K562 (cell line): ENCODE measurements around the gene ACTRT2. TPM values are rescaled to one million over a fixed set of nuclear protein-coding genes. Genes with fewer than 3 reads are reported as not detected.

ENCODE experiments used
- ATAC-seq: fragments of 200-7000 bp; cut with Tn5 transposase; 3 replicates; pipeline ENCODE4 v1.9.1; 2020; ENCODE audit warnings: moderate library complexity
- BruUV-seq: library from RNA; stranded (reverse); fragments of 400-500 nt; replicated peaks from 2 replicates; lab custom pipeline; 2021; lab: Mats Ljungman, UMichigan
- CTCF ChIA-PET: fragments of 300-600 bp; formaldehyde crosslinking; extraction: SDS; loops from one replicate; lab custom pipeline; 2021; ENCODE audit warnings: low intra/inter-chr PET ratio; lab: Yijun Ruan, JAX
- POLR2A ChIA-PET: fragments of 300-600, 350-650 bp; sonication (Branson Sonifier 250); formaldehyde crosslinking; extraction: SDS; loops from one replicate; lab custom pipeline; 2021; ENCODE audit warnings: antibody characterized with exemption, inconsistent platforms; lab: Yijun Ruan, JAX
- DNase-seq, 4 experiments: peaks; one replicate each; pipeline versions ENCODE4 v3.0.0 to v3.0.0-alpha.2; 2011 to 2018; ENCODE audit warnings: low spot score in 3 of 4, mixed read lengths in 3 of 4; ENCODE audit errors: extremely low read depth in 1 of 4
- FAIRE-seq: peaks from 2 replicates; lab custom pipeline; 2011; peaks lifted over from hg19 to GRCh38; lab: Jason Lieb, UNC
- H2AFZ ChIP-seq: 2 replicates; pipeline ENCODE4 v1.6.0; 2011; ENCODE audit warnings: low read depth, low read length, control low read depth, inconsistent platforms
- H3K27ac ChIP-seq: fragments of 200-600 bp; 3 replicates; pipeline ENCODE4 v1.8.0; 2011; ENCODE audit warnings: low read depth, mild to moderate bottlenecking, control low read depth, inconsistent platforms, low read length, moderate library complexity, mixed read lengths; ENCODE audit errors: extremely low read depth
- H3K27me3 ChIP-seq, 2 experiments: fragments of 300-600 bp in 1 of 2; 2 replicates in 1 of 2; 3 replicates in 1 of 2; pipeline versions ENCODE4 v1.6.0 to v1.8.0; 2011; ENCODE audit warnings: inconsistent platforms in 2 of 2, low read length in 2 of 2, mild to moderate bottlenecking in 1 of 2, mixed read lengths in 1 of 2, moderate library complexity in 1 of 2; ENCODE audit not compliant: control insufficient read depth in 2 of 2, insufficient read depth in 2 of 2
- H3K36me3 ChIP-seq: fragments of 300-600 bp; 3 replicates; pipeline ENCODE4 v1.8.0; 2011; ENCODE audit warnings: mild to moderate bottlenecking, low read length, inconsistent platforms; ENCODE audit not compliant: control insufficient read depth, insufficient read depth
- H3K4me1 ChIP-seq, 2 experiments: fragments of 200-600 bp in 1 of 2; replicated peaks in 1 of 2; 2 replicates in 1 of 2; 3 replicates in 1 of 2; pipeline versions ENCODE4 v1.5.1 to v1.8.0; 2011; ENCODE audit warnings: inconsistent platforms in 2 of 2, low read length in 2 of 2, mild to moderate bottlenecking in 1 of 2, mixed read lengths in 1 of 2, moderate library complexity in 1 of 2; ENCODE audit not compliant: control insufficient read depth in 2 of 2, insufficient read depth in 2 of 2
- H3K4me2 ChIP-seq: 2 replicates; pipeline ENCODE4 v1.6.1; 2011; ENCODE audit warnings: low read length, control low read depth, inconsistent platforms, mixed read lengths; ENCODE audit not compliant: insufficient read depth
- H3K4me3 ChIP-seq: fragments of 200-600 bp; sonication (generic), shearing (Covaris generic); 2 replicates; pipeline ENCODE4 v1.5.1; 2016; ENCODE audit warnings: control low read depth, inconsistent platforms
- H3K79me2 ChIP-seq: fragments of 200-600 bp; 3 replicates; pipeline ENCODE4 v1.8.0; 2011; ENCODE audit warnings: low read length, inconsistent platforms; ENCODE audit not compliant: control insufficient read depth, insufficient read depth
- H3K9ac ChIP-seq, 2 experiments: 2 replicates each; pipeline versions ENCODE4 v1.6.0 to v1.6.1; 2011; ENCODE audit warnings: low read depth in 2 of 2, low read length in 2 of 2, control low read depth in 1 of 2, inconsistent platforms in 1 of 2, mild to moderate bottlenecking in 1 of 2, mixed read lengths in 1 of 2; ENCODE audit not compliant: insufficient read depth in 1 of 2
- H3K9me1 ChIP-seq: one replicate; pipeline ENCODE4 v1.6.0; 2011; ENCODE audit warnings: inconsistent platforms, mild to moderate bottlenecking, low read length, moderate library complexity; ENCODE audit not compliant: control insufficient read depth, insufficient read depth
- H3K9me3 ChIP-seq: replicated peaks from 2 replicates; pipeline ENCODE4 v1.5.1; 2011; ENCODE audit warnings: low read depth, low read length, inconsistent platforms; ENCODE audit not compliant: control insufficient read depth, insufficient read depth
- H4K20me1 ChIP-seq: replicated peaks from 2 replicates; pipeline ENCODE4 v1.6.1; 2011; ENCODE audit warnings: low read length, inconsistent platforms, mixed read lengths; ENCODE audit not compliant: control insufficient read depth, insufficient read depth
- GTF3C2 ChIP-seq: IDR thresholded peaks from 3 replicates; pipeline ENCODE4 v1.6.1; 2011; ENCODE audit warnings: borderline replicate concordance, mild to moderate bottlenecking, moderate library complexity; ENCODE audit not compliant: insufficient read length; ENCODE audit errors: extremely low read depth
- ZNF717 ChIP-seq: fragments of 250-450 bp; sonication (Bioruptor Pico); IDR thresholded peaks from 2 replicates; pipeline ENCODE4 v1.5.0; 2021
- WGBS: fragments of 100-300 bp; shearing (Covaris generic); methylation state at CpG from one replicate; pipeline ENCODE4 v1.1.6; 2016; ENCODE audit warnings: low coverage, mixed read lengths; ENCODE audit not compliant: insufficient coverage; ENCODE audit errors: missing lambda C conversion rate; 5-methylcytosine and 5-hydroxymethylcytosine counted together
- in situ Hi-C: fragments of 300-500 bp; cut with MboI; formaldehyde crosslinking; loops from 4 replicates; pipeline ENCODE4 v1.15.0; 2018; ENCODE audit warnings: inconsistent platforms, mixed read lengths
- intact Hi-C: fragments of 100-400 bp; cut with micrococcal nuclease; formaldehyde crosslinking; loops from 2 replicates; pipeline ENCODE4 v1.14.2; 2022
- polyA plus RNA-seq, 8 experiments: library from polyadenylated mRNA; depleted of rRNA in 4 of 8; stranded (reverse) in 5 of 8; unstranded in 3 of 8; fragments of >200 nt; fragmentation: Nextera tagmentation in 2 of 8; fragmentation: Illumina TruSeq in 1 of 8; extraction: Ambion mirVana in 2 of 8; extraction: Trizol in 1 of 8; gene quantifications; 2 replicates each; pipeline versions ENCODE4 v1.2.1 to v1.2.3, GENCODE V29; 2011 to 2014; ENCODE audit warnings: inconsistent platforms in 1 of 8, missing spikeins in 1 of 8
- total RNA-seq, 7 experiments: library from RNA; depleted of rRNA in 6 of 7; stranded (reverse); fragments of >200 nt in 6 of 7; fragmentation: Illumina TruSeq in 2 of 7; extraction: Trizol in 2 of 7; gene quantifications; 2 replicates each; pipeline versions ENCODE4 v1.2.1 to v1.2.3, GENCODE V29; 2011 to 2021; ENCODE audit warnings: low replicate concordance in 1 of 7

ACTRT2 gene
- total and polyA plus RNA-seq, 9 of the 15 experiments (the other 6 are each of a cell fraction or from before 2014, with no cell fraction given) = not detected

- no TSS peak for BruUV-seq
- POLR2A ChIA-PET = interaction anchor here (0.5 kb wide), 1 partner anchor 24 kb away, joined by 3 read pairs; no protein-coding TSS in a partner anchor
- Histone ChIP-seq H3K4me1 (peaks cover 0 to 4% of the 10 kb centered on the region in 2 experiments; a peak in 1 of 5 replicates), H3K9ac (no peak overlapping the region), H3K36me3 (no peaks in the 10 kb centered on the region), H3K27me3 (no peaks in the 10 kb centered on the region), H3K4me3 (no peak overlapping the region), H2AFZ (no peak overlapping the region), H3K9me1 (no peaks in the 10 kb centered on the region), H3K4me2 (no peak overlapping the region), H4K20me1 (peaks cover 4% of the 10 kb centered on the region; the same call in 1 of the 2 replicates), H3K79me2 (no peaks in the 10 kb centered on the region), H3K27ac (no peak overlapping the region), H3K9me3 (no peaks in the 10 kb centered on the region)
- DNase-seq = no peak
- in situ Hi-C loops = no loop called here
- no peak for TF ChIP-seq GTF3C2
- TF ChIP-seq ZNF717 (CRISPR knock-in tag) = no peak
- FAIRE-seq = no peak
- CTCF ChIA-PET = no interaction called here
- no peak for ATAC-seq
- intact Hi-C loops = no loop called here
- 0% methylated on average over 16 of the region's 18 CpGs for WGBS
These were observed 46.5 kb upstream of the ACTRT2 start for GRCh38 chr1:2974701-2975301.
